ENCODE measurements around the gene CNR2.

- TF ChIP-seq, protein P1, sequence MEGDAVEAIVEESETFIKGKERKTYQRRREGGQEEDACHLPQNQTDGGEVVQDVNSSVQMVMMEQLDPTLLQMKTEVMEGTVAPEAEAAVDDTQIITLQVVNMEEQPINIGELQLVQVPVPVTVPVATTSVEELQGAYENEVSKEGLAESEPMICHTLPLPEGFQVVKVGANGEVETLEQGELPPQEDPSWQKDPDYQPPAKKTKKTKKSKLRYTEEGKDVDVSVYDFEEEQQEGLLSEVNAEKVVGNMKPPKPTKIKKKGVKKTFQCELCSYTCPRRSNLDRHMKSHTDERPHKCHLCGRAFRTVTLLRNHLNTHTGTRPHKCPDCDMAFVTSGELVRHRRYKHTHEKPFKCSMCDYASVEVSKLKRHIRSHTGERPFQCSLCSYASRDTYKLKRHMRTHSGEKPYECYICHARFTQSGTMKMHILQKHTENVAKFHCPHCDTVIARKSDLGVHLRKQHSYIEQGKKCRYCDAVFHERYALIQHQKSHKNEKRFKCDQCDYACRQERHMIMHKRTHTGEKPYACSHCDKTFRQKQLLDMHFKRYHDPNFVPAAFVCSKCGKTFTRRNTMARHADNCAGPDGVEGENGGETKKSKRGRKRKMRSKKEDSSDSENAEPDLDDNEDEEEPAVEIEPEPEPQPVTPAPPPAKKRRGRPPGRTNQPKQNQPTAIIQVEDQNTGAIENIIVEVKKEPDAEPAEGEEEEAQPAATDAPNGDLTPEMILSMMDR (IDR thresholded peaks at IDR 0.05 in 8 of 11, conservative IDR thresholded peaks at IDR 0.05 in 3 of 11) = no peak
- TF ChIP-seq POLR2A (IDR thresholded peaks at IDR 0.05) = no peak
- no peak for TF ChIP-seq POLR2AphosphoS5 (IDR thresholded peaks at IDR 0.05)
Measured at GRCh38 chr1:23878668-23879067, 34.5 kb downstream of the CNR2 start.
